Astrocyte (in vitro differentiated cells and primary cell): ENCODE measurements around the gene PGAM2. TPM values are rescaled to one million over a fixed set of nuclear protein-coding genes. Genes with fewer than 3 reads are reported as not detected.
A peak's percentile ranks its signal among the peaks of the same experiment; 100 is the strongest.

Source experiments
- DNase-seq: peaks from one replicate; pipeline ENCODE4 v3.0.0-alpha.2; 2010; ENCODE audit warnings: low read depth
- FAIRE-seq: peaks from 2 replicates; lab custom pipeline; 2011; peaks lifted over from hg19 to GRCh38; lab: Jason Lieb, UNC
- H2AFZ ChIP-seq: 2 replicates; pipeline ENCODE4 v1.6.0; 2012; ENCODE audit warnings: low read depth, low read length, inconsistent platforms
- H3K27ac ChIP-seq: 2 replicates; pipeline ENCODE4 v1.5.1; 2011; ENCODE audit warnings: low read depth, low read length, inconsistent platforms
- H3K27me3 ChIP-seq: 2 replicates; pipeline ENCODE4 v1.6.0; 2011; ENCODE audit warnings: low read length, inconsistent platforms; ENCODE audit not compliant: insufficient read depth
- H3K36me3 ChIP-seq: 2 replicates; pipeline ENCODE4 v1.5.1; 2011; ENCODE audit warnings: low read length, inconsistent platforms; ENCODE audit not compliant: insufficient read depth
- H3K4me1 ChIP-seq: 2 replicates; pipeline ENCODE4 v1.5.1; 2011; ENCODE audit warnings: low read length, inconsistent platforms; ENCODE audit not compliant: insufficient read depth
- H3K4me2 ChIP-seq: 2 replicates; pipeline ENCODE4 v1.6.0; 2012; ENCODE audit warnings: low read length, inconsistent platforms
- H3K4me3 ChIP-seq: 2 replicates; pipeline ENCODE4 v1.5.1; 2011; ENCODE audit warnings: low read depth, mild to moderate bottlenecking, low read length, inconsistent platforms; ENCODE audit not compliant: insufficient read depth
- H3K79me2 ChIP-seq: 2 replicates; pipeline ENCODE4 v1.6.0; 2012; ENCODE audit warnings: mild to moderate bottlenecking, low read length, inconsistent platforms; ENCODE audit not compliant: insufficient read depth
- H3K9ac ChIP-seq: 2 replicates; pipeline ENCODE4 v1.6.0; 2012; ENCODE audit warnings: mild to moderate bottlenecking, low read length, inconsistent platforms
- H3K9me3 ChIP-seq: 2 replicates; pipeline ENCODE4 v1.5.1; 2012; ENCODE audit warnings: low read depth, mild to moderate bottlenecking, low read length, inconsistent platforms; ENCODE audit not compliant: insufficient read depth
- H4K20me1 ChIP-seq: 2 replicates; pipeline ENCODE4 v1.6.0; 2012; ENCODE audit warnings: low read length, inconsistent platforms; ENCODE audit not compliant: insufficient read depth
- H3K27ac Mint-ChIP-seq: one replicate; pipeline ENCODE4 v1.8.0; 2021; ENCODE audit warnings: mild to moderate bottlenecking, mixed read lengths; ENCODE audit not compliant: unreplicated experiment
- H3K27me3 Mint-ChIP-seq: one replicate; pipeline ENCODE4 v1.8.0; 2021; ENCODE audit warnings: low read depth, mixed read lengths; ENCODE audit not compliant: unreplicated experiment
- H3K36me3 Mint-ChIP-seq: one replicate; pipeline ENCODE4 v1.8.0; 2021; ENCODE audit warnings: low read depth, mixed read lengths; ENCODE audit not compliant: unreplicated experiment
- H3K4me1 Mint-ChIP-seq: one replicate; pipeline ENCODE4 v1.8.0; 2021; ENCODE audit warnings: low read depth, mixed read lengths; ENCODE audit not compliant: unreplicated experiment
- H3K4me3 Mint-ChIP-seq: one replicate; pipeline ENCODE4 v1.8.0; 2021; ENCODE audit warnings: mild to moderate bottlenecking, moderate library complexity, mixed read lengths; ENCODE audit not compliant: unreplicated experiment
- H3K9me3 Mint-ChIP-seq: one replicate; pipeline ENCODE4 v1.8.0; 2021; ENCODE audit warnings: mild to moderate bottlenecking, mixed read lengths; ENCODE audit not compliant: unreplicated experiment
- EZH2 ChIP-seq: IDR thresholded peaks from 2 replicates; pipeline ENCODE4 v1.6.1; 2012; ENCODE audit warnings: mild to moderate bottlenecking, low read length, inconsistent platforms; ENCODE audit not compliant: insufficient read depth
- total RNA-seq: library from RNA; stranded (reverse); gene quantifications from 2 replicates; pipeline ENCODE4 v1.2.1, GENCODE V29; 2021
- TF ChIP-seq, protein P1 (sequence below): IDR thresholded peaks from 2 replicates; pipeline ENCODE4 v1.5.1; 2011; ENCODE audit warnings: low read depth, mild to moderate bottlenecking, inconsistent platforms, low read length, moderate library complexity; ENCODE audit not compliant: insufficient read depth

The PGAM2 gene
- total RNA-seq, 1 donor from 2014 or later: 0.79 TPM

DNA sequence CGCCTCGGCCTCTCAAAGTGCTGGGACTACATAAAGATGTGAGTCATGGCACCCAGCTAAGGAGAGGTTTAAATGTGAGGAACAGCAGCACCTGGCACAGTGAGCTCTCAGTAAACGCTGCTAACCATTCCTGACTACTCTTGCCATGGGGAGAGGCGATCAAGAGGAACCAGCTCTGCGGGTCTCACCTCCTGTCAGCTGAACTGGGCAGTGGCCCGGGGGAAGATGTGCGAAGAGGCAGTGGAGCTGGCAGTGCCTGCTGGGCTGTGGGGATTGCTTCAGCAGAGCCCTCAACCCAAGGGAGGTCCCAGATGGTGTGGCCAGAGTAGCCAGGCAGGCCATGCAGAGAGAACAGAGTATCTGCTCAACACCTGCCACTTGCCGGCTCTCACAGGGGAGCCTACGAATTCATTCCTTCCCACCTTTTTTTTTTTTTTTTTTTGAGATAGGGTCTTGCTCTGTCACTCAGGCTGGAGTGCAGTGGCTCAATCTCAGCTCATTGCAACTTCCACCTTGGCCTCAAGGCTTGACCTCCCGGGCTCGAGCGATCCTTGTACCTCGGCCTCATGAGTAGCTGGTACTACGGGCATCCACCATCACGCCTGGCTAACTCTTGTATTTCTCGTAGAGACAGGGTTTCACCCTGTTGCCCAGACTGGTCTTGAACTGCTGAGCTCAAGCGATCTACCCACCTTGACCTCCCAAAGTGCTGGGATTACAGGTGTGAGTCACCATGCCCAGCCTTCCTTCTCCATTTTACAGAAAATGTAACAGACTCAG, 10.1 kb upstream of the PGAM2 start:
- Mint-ChIP-seq H3K4me1 (peaks cover 10% of the 10 kb centered on the region), H3K4me3 (no peak overlapping the region), H3K27ac (peak overlapping the region; percentile 30), H3K9me3 (no peaks in the 10 kb centered on the region), H3K27me3 (no peaks in the 10 kb centered on the region), H3K36me3 (peaks cover 18% of the 10 kb centered on the region)
- Histone ChIP-seq H3K9ac (no peak overlapping the region), H3K79me2 (peaks cover under 1% of the 10 kb centered on the region), H3K9me3 (no peaks in the 10 kb centered on the region), H3K36me3 (peaks cover 17% of the 10 kb centered on the region), H3K4me1 (peaks cover 26% of the 10 kb centered on the region), H3K27me3 (no peaks in the 10 kb centered on the region), H3K27ac (no peak overlapping the region), H3K4me2 (no peak overlapping the region), H3K4me3 (no peak overlapping the region), H2AFZ (no peak overlapping the region), H4K20me1 (no peaks in the 10 kb centered on the region)
- TF ChIP-seq, protein P1, sequence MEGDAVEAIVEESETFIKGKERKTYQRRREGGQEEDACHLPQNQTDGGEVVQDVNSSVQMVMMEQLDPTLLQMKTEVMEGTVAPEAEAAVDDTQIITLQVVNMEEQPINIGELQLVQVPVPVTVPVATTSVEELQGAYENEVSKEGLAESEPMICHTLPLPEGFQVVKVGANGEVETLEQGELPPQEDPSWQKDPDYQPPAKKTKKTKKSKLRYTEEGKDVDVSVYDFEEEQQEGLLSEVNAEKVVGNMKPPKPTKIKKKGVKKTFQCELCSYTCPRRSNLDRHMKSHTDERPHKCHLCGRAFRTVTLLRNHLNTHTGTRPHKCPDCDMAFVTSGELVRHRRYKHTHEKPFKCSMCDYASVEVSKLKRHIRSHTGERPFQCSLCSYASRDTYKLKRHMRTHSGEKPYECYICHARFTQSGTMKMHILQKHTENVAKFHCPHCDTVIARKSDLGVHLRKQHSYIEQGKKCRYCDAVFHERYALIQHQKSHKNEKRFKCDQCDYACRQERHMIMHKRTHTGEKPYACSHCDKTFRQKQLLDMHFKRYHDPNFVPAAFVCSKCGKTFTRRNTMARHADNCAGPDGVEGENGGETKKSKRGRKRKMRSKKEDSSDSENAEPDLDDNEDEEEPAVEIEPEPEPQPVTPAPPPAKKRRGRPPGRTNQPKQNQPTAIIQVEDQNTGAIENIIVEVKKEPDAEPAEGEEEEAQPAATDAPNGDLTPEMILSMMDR: no peak
- no peak for TF ChIP-seq EZH2
- no peak for DNase-seq
- no peak for FAIRE-seq

GRCh38 chr7:44074349-44074695, 9.0 kb upstream of the PGAM2 start:
- no peak overlapping the region for H2AFZ ChIP-seq
- DNase-seq (no peak), FAIRE-seq (no peak)
- Mint-ChIP-seq H3K36me3 (peaks cover 18% of the 10 kb centered on the region), H3K4me3 (no peak overlapping the region), H3K9me3 (no peaks in the 10 kb centered on the region), H3K27me3 (no peaks in the 10 kb centered on the region), H3K4me1 (peaks cover 10% of the 10 kb centered on the region), H3K27ac (no peak overlapping the region)
- H3K9ac ChIP-seq: peak overlapping the region; percentile 36
- peak overlapping the region; percentile 73 for H3K4me2 ChIP-seq
- H3K79me2 ChIP-seq: no peaks in the 10 kb centered on the region
- H4K20me1 ChIP-seq: no peaks in the 10 kb centered on the region
- TF ChIP-seq, protein P1: no peak
- no peak for TF ChIP-seq EZH2
- peaks cover 26% of the 10 kb centered on the region for H3K4me1 ChIP-seq
- H3K27me3 ChIP-seq: no peaks in the 10 kb centered on the region
- H3K27ac ChIP-seq: peak overlapping the region; percentile 59
- no peaks in the 10 kb centered on the region for H3K9me3 ChIP-seq
- no peak overlapping the region for H3K4me3 ChIP-seq
- H3K36me3 ChIP-seq: peaks cover 17% of the 10 kb centered on the region
